PFSK-1 (cell line): ENCODE measurements around the gene LYZL4.

ENCODE experiments used
- POLR2AphosphoS5 ChIP-seq: IDR thresholded peaks from 2 replicates; pipeline ENCODE4 v1.6.1; 2012; ENCODE audit warnings: low read depth, mild to moderate bottlenecking, control low read depth, low read length, moderate library complexity
- SIN3A ChIP-seq: IDR thresholded peaks from 2 replicates; pipeline ENCODE4 v1.6.1; 2012; ENCODE audit warnings: mild to moderate bottlenecking, low read length, moderate library complexity, borderline replicate concordance; ENCODE audit not compliant: insufficient read depth

DNA sequence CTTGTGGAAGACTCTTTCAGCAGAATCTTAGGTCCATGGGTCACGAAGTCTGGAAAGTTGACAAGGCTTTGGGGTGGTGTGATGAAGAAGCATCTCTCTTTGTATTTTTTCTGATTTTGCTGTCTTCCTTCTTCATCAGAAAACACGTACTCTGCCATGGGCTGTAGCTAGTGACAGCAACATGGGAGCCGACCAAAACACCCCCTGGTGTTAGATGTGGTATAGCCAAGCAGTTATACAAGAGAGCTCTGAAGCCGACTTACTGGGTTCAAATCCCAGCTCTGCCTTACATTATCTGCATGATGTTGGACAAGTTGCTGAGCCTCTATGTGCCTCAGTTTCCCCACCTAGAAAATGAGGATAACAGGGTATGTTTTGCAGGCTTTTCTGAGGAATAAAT is 32.9 kb upstream of the LYZL4 start:
- TF ChIP-seq POLR2AphosphoS5 (no peak), SIN3A (no peak)
